Osteocyte (in vitro differentiated cells): ENCODE measurements around the gene ZAR1L. TPM values are rescaled to one million over a fixed set of nuclear protein-coding genes. Genes with fewer than 3 reads are reported as not detected.

Source experiments
- DNase-seq: peaks from one replicate; pipeline ENCODE4 v3.0.0; 2021; ENCODE audit warnings: mixed read lengths; ENCODE audit not compliant: unreplicated experiment; ENCODE audit errors: extremely low spot score
- H3K27ac Mint-ChIP-seq: one replicate; pipeline ENCODE4 v1.8.0; 2021; ENCODE audit warnings: mild to moderate bottlenecking, mixed read lengths; ENCODE audit not compliant: unreplicated experiment
- H3K27me3 Mint-ChIP-seq: one replicate; pipeline ENCODE4 v1.8.0; 2021; ENCODE audit warnings: mixed read lengths; ENCODE audit not compliant: unreplicated experiment
- H3K36me3 Mint-ChIP-seq: one replicate; pipeline ENCODE4 v1.8.0; 2021; ENCODE audit warnings: mixed read lengths; ENCODE audit not compliant: unreplicated experiment
- H3K4me1 Mint-ChIP-seq: one replicate; pipeline ENCODE4 v1.8.0; 2021; ENCODE audit warnings: mixed read lengths; ENCODE audit not compliant: unreplicated experiment
- H3K4me3 Mint-ChIP-seq: one replicate; pipeline ENCODE4 v1.8.0; 2021; ENCODE audit warnings: mild to moderate bottlenecking, moderate library complexity, mixed read lengths; ENCODE audit not compliant: unreplicated experiment
- H3K9me3 Mint-ChIP-seq: one replicate; pipeline ENCODE4 v1.8.0; 2021; ENCODE audit warnings: mixed read lengths; ENCODE audit not compliant: unreplicated experiment
- CTCF ChIP-seq: fragments of 200-600 bp; sonication (generic); IDR thresholded peaks from 2 replicates; pipeline ENCODE4 v1.5.0; 2021; ENCODE audit warnings: antibody characterized with exemption, mild to moderate bottlenecking, moderate library complexity
- total RNA-seq: library from RNA; stranded (reverse); gene quantifications from 2 replicates; pipeline ENCODE4 v1.2.1, GENCODE V29; 2021

ZAR1L gene
- total RNA-seq, 1 donor from 2014 or later, result not detected

GRCh38 chr13:32311188-32311897 lies 3.8 kb downstream of the ZAR1L start:
- DNase-seq, result no peak
- no peak for TF ChIP-seq CTCF
- Mint-ChIP-seq H3K27ac (no peak overlapping the region), H3K4me3 (no peak overlapping the region), H3K36me3 (no peaks in the 10 kb centered on the region), H3K9me3 (no peaks in the 10 kb centered on the region), H3K27me3 (no peaks in the 10 kb centered on the region), H3K4me1 (peaks cover 4% of the 10 kb centered on the region)

GRCh38 chr13:32310134-32310706 lies 4.9 kb downstream of the ZAR1L start:
- no peaks in the 10 kb centered on the region for H3K9me3 Mint-ChIP-seq
- H3K36me3 Mint-ChIP-seq, result no peaks in the 10 kb centered on the region
- no peak overlapping the region for H3K4me3 Mint-ChIP-seq
- peak; percentile 81 for TF ChIP-seq CTCF
- no peaks in the 10 kb centered on the region for H3K27me3 Mint-ChIP-seq
- DNase-seq, result no peak
- peaks cover 4% of the 10 kb centered on the region for H3K4me1 Mint-ChIP-seq
- no peak overlapping the region for H3K27ac Mint-ChIP-seq

GRCh38 chr13:32309312-32310133 lies 5.6 kb downstream of the ZAR1L start:
- no peak overlapping the region for H3K27ac Mint-ChIP-seq
- no peak for DNase-seq
- no peak for TF ChIP-seq CTCF
- H3K4me3 Mint-ChIP-seq, result no peak overlapping the region
- no peaks in the 10 kb centered on the region for H3K27me3 Mint-ChIP-seq
- no peaks in the 10 kb centered on the region for H3K4me1 Mint-ChIP-seq
- no peaks in the 10 kb centered on the region for H3K9me3 Mint-ChIP-seq
- no peaks in the 10 kb centered on the region for H3K36me3 Mint-ChIP-seq

- no peaks in the 10 kb centered on the region for H3K4me1 Mint-ChIP-seq
- H3K27ac Mint-ChIP-seq, result no peak overlapping the region
- no peaks in the 10 kb centered on the region for H3K9me3 Mint-ChIP-seq
- H3K4me3 Mint-ChIP-seq, result no peak overlapping the region
- no peaks in the 10 kb centered on the region for H3K36me3 Mint-ChIP-seq
- no peak for DNase-seq
- no peak for TF ChIP-seq CTCF
- no peaks in the 10 kb centered on the region for H3K27me3 Mint-ChIP-seq
Observed at GRCh38 chr13:32305646-32306045, 9.5 kb downstream of the ZAR1L start.

GRCh38 chr13:32302461-32302860 lies 12.7 kb downstream of the ZAR1L start:
- Mint-ChIP-seq H3K27ac (no peak overlapping the region), H3K4me1 (no peaks in the 10 kb centered on the region), H3K36me3 (no peaks in the 10 kb centered on the region), H3K4me3 (no peak overlapping the region), H3K27me3 (peaks cover 13% of the 10 kb centered on the region), H3K9me3 (no peaks in the 10 kb centered on the region)
- DNase-seq, result no peak
- no peak for TF ChIP-seq CTCF
